Endothelial cell of umbilical vein (primary cell): ENCODE results near the gene GSE1.

ENCODE experiments used
- EZH2 ChIP-seq: IDR thresholded peaks from 2 replicates; pipeline ENCODE4 v1.6.1; 2012; ENCODE audit warnings: borderline replicate concordance, low read depth, mild to moderate bottlenecking, moderate library complexity, low read length, inconsistent platforms; ENCODE audit not compliant: severe bottlenecking
- GATA2 ChIP-seq: IDR thresholded peaks from 2 replicates; pipeline ENCODE4 v1.7.0; 2011; ENCODE audit warnings: low read depth, mild to moderate bottlenecking, moderate library complexity, mixed read lengths, low read length; ENCODE audit not compliant: insufficient read length, insufficient read depth
- JUN ChIP-seq: IDR thresholded peaks from 2 replicates; pipeline ENCODE4 v1.6.1; 2011; ENCODE audit warnings: borderline replicate concordance, low read depth; ENCODE audit not compliant: insufficient read length, insufficient read depth
- POLR2A ChIP-seq: IDR thresholded peaks from 2 replicates; pipeline ENCODE4 v1.6.1; 2012; ENCODE audit warnings: low read depth, mild to moderate bottlenecking, control low read depth, low read length
- POLR2AphosphoS5 ChIP-seq: IDR thresholded peaks from 2 replicates; pipeline ENCODE4 v1.6.1; 2012; ENCODE audit warnings: low read depth, mild to moderate bottlenecking, control low read depth, low read length, moderate library complexity; ENCODE audit not compliant: insufficient read depth
- TF ChIP-seq, protein P1 (sequence below), 2 donors: IDR thresholded peaks; 1 replicate in 1 of 2; 2 replicates in 1 of 2; pipeline ENCODE4 v1.5.1; 2011; ENCODE audit warnings: low read length in 2 of 2, mild to moderate bottlenecking in 2 of 2, moderate library complexity in 2 of 2, control low read depth in 1 of 2, inconsistent platforms in 1 of 2, low read depth in 1 of 2; ENCODE audit not compliant: insufficient read depth in 1 of 2; ENCODE audit errors: extremely low read depth in 1 of 2

DNA sequence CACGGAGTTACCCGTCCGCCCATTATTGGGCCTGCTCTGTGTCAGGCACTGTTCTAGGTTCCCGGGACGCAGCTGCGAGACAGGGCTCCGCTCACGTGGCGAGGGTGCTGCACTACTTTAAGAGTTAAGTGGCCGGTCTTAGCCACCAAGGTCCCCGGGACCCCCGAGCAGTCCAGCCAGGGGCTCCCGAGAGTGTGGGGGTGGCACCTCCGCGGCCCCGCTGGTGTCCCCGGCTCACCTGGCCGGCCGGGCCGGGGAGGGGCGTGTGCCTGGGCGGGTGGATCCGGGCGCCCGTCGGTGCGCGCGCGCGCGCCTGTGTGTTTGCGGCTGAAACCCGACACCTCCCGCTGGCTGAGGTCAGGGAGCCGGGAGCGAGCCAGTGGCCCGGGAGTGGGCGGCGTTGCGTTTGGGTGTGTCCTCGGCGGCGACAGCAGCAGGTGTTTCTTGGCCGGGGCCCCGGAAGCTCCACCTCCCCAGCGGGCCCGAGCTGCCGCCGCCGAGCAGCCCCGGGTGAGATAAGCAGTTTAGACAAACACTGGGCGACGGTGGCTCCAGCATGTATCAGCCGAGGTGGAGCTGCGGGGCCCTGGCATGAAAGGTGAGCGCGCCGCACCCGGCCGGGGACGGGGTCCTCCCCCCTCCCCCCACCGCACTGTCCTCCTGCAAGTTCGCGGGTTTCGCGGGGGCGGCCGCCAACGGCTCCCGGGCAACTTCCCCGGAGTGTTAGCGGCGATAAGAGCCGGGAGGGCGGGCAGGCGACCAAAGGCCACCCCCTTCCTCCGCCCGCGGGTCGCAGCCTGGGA lies at the start of gene GSE1:
- no peak for TF ChIP-seq POLR2AphosphoS5
- peak; percentile 76 for TF ChIP-seq EZH2
- TF ChIP-seq, protein P1, sequence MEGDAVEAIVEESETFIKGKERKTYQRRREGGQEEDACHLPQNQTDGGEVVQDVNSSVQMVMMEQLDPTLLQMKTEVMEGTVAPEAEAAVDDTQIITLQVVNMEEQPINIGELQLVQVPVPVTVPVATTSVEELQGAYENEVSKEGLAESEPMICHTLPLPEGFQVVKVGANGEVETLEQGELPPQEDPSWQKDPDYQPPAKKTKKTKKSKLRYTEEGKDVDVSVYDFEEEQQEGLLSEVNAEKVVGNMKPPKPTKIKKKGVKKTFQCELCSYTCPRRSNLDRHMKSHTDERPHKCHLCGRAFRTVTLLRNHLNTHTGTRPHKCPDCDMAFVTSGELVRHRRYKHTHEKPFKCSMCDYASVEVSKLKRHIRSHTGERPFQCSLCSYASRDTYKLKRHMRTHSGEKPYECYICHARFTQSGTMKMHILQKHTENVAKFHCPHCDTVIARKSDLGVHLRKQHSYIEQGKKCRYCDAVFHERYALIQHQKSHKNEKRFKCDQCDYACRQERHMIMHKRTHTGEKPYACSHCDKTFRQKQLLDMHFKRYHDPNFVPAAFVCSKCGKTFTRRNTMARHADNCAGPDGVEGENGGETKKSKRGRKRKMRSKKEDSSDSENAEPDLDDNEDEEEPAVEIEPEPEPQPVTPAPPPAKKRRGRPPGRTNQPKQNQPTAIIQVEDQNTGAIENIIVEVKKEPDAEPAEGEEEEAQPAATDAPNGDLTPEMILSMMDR (IDR thresholded peaks at IDR 0.05; ENCODE audit: extremely low read depth in 1 of 2, insufficient read depth in 1 of 2, low read depth in 1 of 2, low read length in 2 of 2) = no peak
- TF ChIP-seq JUN = no peak
- no peak for TF ChIP-seq POLR2A
- no peak for TF ChIP-seq GATA2
